ENCODE data around the gene ISY1.

Gene ISY1

DNA sequence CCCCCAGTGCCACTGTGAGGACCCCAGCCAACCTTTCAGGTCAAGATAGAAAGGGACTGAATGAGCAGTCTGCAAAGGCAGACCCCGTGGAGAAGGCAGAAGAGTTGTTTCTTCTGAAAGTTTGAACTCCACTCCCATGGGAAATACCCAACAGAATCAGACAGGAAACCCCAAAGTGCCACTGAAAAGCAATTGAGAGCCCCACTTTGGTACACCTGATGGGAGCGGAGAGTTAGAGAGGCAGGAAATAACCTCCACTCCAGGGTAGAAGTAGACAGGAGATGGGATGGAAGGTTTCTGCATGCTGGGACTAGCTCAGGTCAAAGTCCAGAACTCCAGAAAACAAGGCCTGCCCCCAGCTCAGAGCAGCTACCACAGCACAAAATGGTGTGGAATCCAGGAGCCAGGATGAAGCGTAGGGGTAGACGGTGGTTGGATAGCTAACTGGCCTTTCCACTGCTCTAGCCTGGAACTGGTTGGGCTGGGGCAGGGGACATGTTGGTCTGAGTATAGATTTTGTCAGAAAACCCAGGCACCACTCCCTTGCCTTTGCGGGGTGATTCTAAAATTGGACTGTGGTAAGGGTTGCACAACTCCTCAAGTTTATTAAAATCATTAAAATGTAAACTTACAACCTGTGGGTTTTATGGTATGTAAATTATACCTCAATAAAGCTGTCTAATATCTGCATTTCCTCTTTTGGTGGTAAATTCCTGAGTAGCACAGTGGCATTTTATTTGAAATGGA lies 37.4 kb downstream of the ISY1 start:
- TF ChIP-seq, protein P1, sequence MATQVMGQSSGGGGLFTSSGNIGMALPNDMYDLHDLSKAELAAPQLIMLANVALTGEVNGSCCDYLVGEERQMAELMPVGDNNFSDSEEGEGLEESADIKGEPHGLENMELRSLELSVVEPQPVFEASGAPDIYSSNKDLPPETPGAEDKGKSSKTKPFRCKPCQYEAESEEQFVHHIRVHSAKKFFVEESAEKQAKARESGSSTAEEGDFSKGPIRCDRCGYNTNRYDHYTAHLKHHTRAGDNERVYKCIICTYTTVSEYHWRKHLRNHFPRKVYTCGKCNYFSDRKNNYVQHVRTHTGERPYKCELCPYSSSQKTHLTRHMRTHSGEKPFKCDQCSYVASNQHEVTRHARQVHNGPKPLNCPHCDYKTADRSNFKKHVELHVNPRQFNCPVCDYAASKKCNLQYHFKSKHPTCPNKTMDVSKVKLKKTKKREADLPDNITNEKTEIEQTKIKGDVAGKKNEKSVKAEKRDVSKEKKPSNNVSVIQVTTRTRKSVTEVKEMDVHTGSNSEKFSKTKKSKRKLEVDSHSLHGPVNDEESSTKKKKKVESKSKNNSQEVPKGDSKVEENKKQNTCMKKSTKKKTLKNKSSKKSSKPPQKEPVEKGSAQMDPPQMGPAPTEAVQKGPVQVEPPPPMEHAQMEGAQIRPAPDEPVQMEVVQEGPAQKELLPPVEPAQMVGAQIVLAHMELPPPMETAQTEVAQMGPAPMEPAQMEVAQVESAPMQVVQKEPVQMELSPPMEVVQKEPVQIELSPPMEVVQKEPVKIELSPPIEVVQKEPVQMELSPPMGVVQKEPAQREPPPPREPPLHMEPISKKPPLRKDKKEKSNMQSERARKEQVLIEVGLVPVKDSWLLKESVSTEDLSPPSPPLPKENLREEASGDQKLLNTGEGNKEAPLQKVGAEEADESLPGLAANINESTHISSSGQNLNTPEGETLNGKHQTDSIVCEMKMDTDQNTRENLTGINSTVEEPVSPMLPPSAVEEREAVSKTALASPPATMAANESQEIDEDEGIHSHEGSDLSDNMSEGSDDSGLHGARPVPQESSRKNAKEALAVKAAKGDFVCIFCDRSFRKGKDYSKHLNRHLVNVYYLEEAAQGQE (IDR thresholded peaks at IDR 0.05; ENCODE audit: insufficient replicate concordance, low read depth): no peak
- no peak for TF ChIP-seq GABPA (IDR thresholded peaks at IDR 0.05; ENCODE audit: low read depth)
- TF ChIP-seq, protein P2, sequence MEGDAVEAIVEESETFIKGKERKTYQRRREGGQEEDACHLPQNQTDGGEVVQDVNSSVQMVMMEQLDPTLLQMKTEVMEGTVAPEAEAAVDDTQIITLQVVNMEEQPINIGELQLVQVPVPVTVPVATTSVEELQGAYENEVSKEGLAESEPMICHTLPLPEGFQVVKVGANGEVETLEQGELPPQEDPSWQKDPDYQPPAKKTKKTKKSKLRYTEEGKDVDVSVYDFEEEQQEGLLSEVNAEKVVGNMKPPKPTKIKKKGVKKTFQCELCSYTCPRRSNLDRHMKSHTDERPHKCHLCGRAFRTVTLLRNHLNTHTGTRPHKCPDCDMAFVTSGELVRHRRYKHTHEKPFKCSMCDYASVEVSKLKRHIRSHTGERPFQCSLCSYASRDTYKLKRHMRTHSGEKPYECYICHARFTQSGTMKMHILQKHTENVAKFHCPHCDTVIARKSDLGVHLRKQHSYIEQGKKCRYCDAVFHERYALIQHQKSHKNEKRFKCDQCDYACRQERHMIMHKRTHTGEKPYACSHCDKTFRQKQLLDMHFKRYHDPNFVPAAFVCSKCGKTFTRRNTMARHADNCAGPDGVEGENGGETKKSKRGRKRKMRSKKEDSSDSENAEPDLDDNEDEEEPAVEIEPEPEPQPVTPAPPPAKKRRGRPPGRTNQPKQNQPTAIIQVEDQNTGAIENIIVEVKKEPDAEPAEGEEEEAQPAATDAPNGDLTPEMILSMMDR (IDR thresholded peaks at IDR 0.05; ENCODE audit: insufficient read depth, low read length): no peak
- peak; percentile 78 for TF ChIP-seq SPI1 (IDR thresholded peaks at IDR 0.05; ENCODE audit: borderline replicate concordance, low read depth)
- TF ChIP-seq POLR2AphosphoS5 (IDR thresholded peaks at IDR 0.05; ENCODE audit: low read depth): no peak
- no peaks in the 10 kb centered on the region for H3K27me3 ChIP-seq (ENCODE audit: insufficient read depth, poor library complexity, severe bottlenecking)
- H3K4me3 ChIP-seq (replicated peaks; ENCODE audit: insufficient read depth, low read length): no peak overlapping the region
- H3K27ac ChIP-seq (replicated peaks): no peak overlapping the region
- peak in 1 of 2 experiments; percentile 36 for DNase-seq (ENCODE audit: low read depth in 1 of 2, low spot score in 1 of 2)

DNA sequence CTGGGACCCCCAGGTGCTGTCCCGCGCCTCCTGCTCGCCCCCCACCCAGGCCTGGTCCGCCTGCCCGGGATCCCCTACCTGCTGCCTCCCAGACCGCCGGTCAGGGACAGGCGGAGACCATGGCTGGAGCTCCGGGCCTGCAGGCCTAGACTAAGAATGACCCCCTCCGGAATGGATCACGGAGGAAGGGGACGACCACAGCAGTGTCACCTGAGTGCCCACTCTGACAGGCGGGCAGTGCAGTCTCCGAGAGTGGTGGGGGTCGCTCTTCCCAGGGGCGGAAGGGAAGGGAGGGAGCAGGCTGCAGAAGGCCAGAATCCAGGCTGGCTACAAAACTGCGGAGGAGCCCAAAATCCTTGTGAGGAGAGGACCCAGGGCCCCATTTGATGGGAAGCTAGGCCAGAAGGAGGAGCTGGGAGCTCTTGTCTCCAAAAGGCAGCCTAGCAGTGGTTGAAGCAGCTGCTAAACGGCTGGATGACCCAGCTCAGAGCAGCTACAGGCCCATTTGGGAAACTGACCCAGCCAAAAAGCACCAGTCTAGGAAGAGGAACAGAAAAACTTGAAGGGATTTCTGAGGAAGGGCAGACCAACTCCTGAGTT lies 38.4 kb downstream of the ISY1 start:
- H3K27ac ChIP-seq (replicated peaks): no peak overlapping the region

DNA sequence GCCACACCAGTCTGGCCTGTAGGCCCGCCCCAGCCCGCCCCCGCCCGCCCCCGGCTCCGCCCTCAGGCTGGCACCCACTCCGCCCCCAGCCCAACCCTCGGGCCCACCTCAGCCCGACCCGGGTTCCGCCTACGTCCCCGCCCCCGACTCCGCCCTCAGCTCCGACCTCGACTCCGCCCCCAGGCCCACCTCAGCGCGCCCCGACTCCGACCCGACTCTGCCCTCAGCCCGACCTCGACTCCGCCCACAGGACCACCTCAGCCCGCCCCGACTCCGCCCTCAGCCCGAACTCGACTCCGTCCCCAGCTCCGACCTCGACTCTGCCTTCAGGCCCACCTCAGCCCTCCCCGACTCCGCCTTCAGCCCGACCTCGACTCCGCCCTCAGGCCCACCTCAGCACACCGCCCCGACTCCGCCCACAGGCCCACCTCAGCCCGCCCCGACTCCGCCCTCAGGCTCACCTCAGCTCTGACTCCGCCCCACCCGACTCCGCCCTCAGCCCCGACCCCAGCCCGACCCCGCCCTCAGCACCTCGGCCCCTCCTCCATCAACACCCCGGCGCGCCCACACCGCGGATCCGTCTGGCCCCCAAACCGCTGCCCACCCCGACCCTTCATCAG lies 39.0 kb downstream of the ISY1 start, which contains the start of gene RAB43:
Gene RAB43, minus strand, starts transcription at position 13 of the 620 bp plus-strand sequence. CDS start 315 bp downstream, outside the sequence.
- Histone ChIP-seq H3K27ac (replicated peaks) (peak within 1 kb of the TSS; percentile 87), H3K27me3 (ENCODE audit: insufficient read depth, poor library complexity, severe bottlenecking) (no peaks in the 10 kb centered on the region), H3K4me3 (replicated peaks; ENCODE audit: insufficient read depth, low read length) (peak within 1 kb of the TSS; percentile 66)
- peak; percentile 49 to 55 for DNase-seq (ENCODE audit: low read depth in 1 of 2, low spot score in 1 of 2)
- TF ChIP-seq, protein P1 (IDR thresholded peaks at IDR 0.05; ENCODE audit: insufficient replicate concordance, low read depth): no peak
- TF ChIP-seq POLR2AphosphoS5 (IDR thresholded peaks at IDR 0.05; ENCODE audit: low read depth) (no peak), SPI1 (IDR thresholded peaks at IDR 0.05; ENCODE audit: borderline replicate concordance, low read depth) (no peak), GABPA (IDR thresholded peaks at IDR 0.05; ENCODE audit: low read depth) (no peak)
- TF ChIP-seq, protein P2 (IDR thresholded peaks at IDR 0.05; ENCODE audit: insufficient read depth, low read length): no peak

More for the DNA sequence above, 38.4 kb downstream of the ISY1 start:
- TF ChIP-seq, protein P1 (IDR thresholded peaks at IDR 0.05; ENCODE audit: insufficient replicate concordance, low read depth): no peak
- no peak for TF ChIP-seq GABPA (IDR thresholded peaks at IDR 0.05; ENCODE audit: low read depth)
- no peak for TF ChIP-seq SPI1 (IDR thresholded peaks at IDR 0.05; ENCODE audit: borderline replicate concordance, low read depth)
- TF ChIP-seq POLR2AphosphoS5 (IDR thresholded peaks at IDR 0.05; ENCODE audit: low read depth): no peak
- TF ChIP-seq, protein P2 (IDR thresholded peaks at IDR 0.05; ENCODE audit: insufficient read depth, low read length): no peak
- Histone ChIP-seq H3K4me3 (replicated peaks; ENCODE audit: insufficient read depth, low read length) (no peak overlapping the region), H3K27me3 (ENCODE audit: insufficient read depth, poor library complexity, severe bottlenecking) (no peaks in the 10 kb centered on the region)
- DNase-seq (ENCODE audit: low read depth in 1 of 2, low spot score in 1 of 2): no peak

Data from HL-60 (cell line).